Astrocyte (in vitro differentiated cells and primary cell): ENCODE measurements around the gene CHN2. TPM values are rescaled to one million over a fixed set of nuclear protein-coding genes. Genes with fewer than 3 reads are reported as not detected.

Experiments used
- DNase-seq: peaks from one replicate; pipeline ENCODE4 v3.0.0-alpha.2; 2010; ENCODE audit warnings: low read depth
- FAIRE-seq: peaks from 2 replicates; lab custom pipeline; 2011; peaks lifted over from hg19 to GRCh38; lab: Jason Lieb, UNC
- H2AFZ ChIP-seq: 2 replicates; pipeline ENCODE4 v1.6.0; 2012; ENCODE audit warnings: low read depth, low read length, inconsistent platforms
- H3K27ac ChIP-seq: 2 replicates; pipeline ENCODE4 v1.5.1; 2011; ENCODE audit warnings: low read depth, low read length, inconsistent platforms
- H3K27me3 ChIP-seq: 2 replicates; pipeline ENCODE4 v1.6.0; 2011; ENCODE audit warnings: low read length, inconsistent platforms; ENCODE audit not compliant: insufficient read depth
- H3K36me3 ChIP-seq: 2 replicates; pipeline ENCODE4 v1.5.1; 2011; ENCODE audit warnings: low read length, inconsistent platforms; ENCODE audit not compliant: insufficient read depth
- H3K4me1 ChIP-seq: 2 replicates; pipeline ENCODE4 v1.5.1; 2011; ENCODE audit warnings: low read length, inconsistent platforms; ENCODE audit not compliant: insufficient read depth
- H3K4me2 ChIP-seq: 2 replicates; pipeline ENCODE4 v1.6.0; 2012; ENCODE audit warnings: low read length, inconsistent platforms
- H3K4me3 ChIP-seq: 2 replicates; pipeline ENCODE4 v1.5.1; 2011; ENCODE audit warnings: low read depth, mild to moderate bottlenecking, low read length, inconsistent platforms; ENCODE audit not compliant: insufficient read depth
- H3K79me2 ChIP-seq: 2 replicates; pipeline ENCODE4 v1.6.0; 2012; ENCODE audit warnings: mild to moderate bottlenecking, low read length, inconsistent platforms; ENCODE audit not compliant: insufficient read depth
- H3K9ac ChIP-seq: 2 replicates; pipeline ENCODE4 v1.6.0; 2012; ENCODE audit warnings: mild to moderate bottlenecking, low read length, inconsistent platforms
- H3K9me3 ChIP-seq: 2 replicates; pipeline ENCODE4 v1.5.1; 2012; ENCODE audit warnings: low read depth, mild to moderate bottlenecking, low read length, inconsistent platforms; ENCODE audit not compliant: insufficient read depth
- H4K20me1 ChIP-seq: 2 replicates; pipeline ENCODE4 v1.6.0; 2012; ENCODE audit warnings: low read length, inconsistent platforms; ENCODE audit not compliant: insufficient read depth
- H3K27ac Mint-ChIP-seq: one replicate; pipeline ENCODE4 v1.8.0; 2021; ENCODE audit warnings: mild to moderate bottlenecking, mixed read lengths; ENCODE audit not compliant: unreplicated experiment
- H3K27me3 Mint-ChIP-seq: one replicate; pipeline ENCODE4 v1.8.0; 2021; ENCODE audit warnings: low read depth, mixed read lengths; ENCODE audit not compliant: unreplicated experiment
- H3K36me3 Mint-ChIP-seq: one replicate; pipeline ENCODE4 v1.8.0; 2021; ENCODE audit warnings: low read depth, mixed read lengths; ENCODE audit not compliant: unreplicated experiment
- H3K4me1 Mint-ChIP-seq: one replicate; pipeline ENCODE4 v1.8.0; 2021; ENCODE audit warnings: low read depth, mixed read lengths; ENCODE audit not compliant: unreplicated experiment
- H3K4me3 Mint-ChIP-seq: one replicate; pipeline ENCODE4 v1.8.0; 2021; ENCODE audit warnings: mild to moderate bottlenecking, moderate library complexity, mixed read lengths; ENCODE audit not compliant: unreplicated experiment
- H3K9me3 Mint-ChIP-seq: one replicate; pipeline ENCODE4 v1.8.0; 2021; ENCODE audit warnings: mild to moderate bottlenecking, mixed read lengths; ENCODE audit not compliant: unreplicated experiment
- CTCF ChIP-seq: IDR thresholded peaks from 2 replicates; pipeline ENCODE4 v1.5.1; 2011; ENCODE audit warnings: low read depth, mild to moderate bottlenecking, inconsistent platforms, low read length, moderate library complexity; ENCODE audit not compliant: insufficient read depth
- EZH2 ChIP-seq: IDR thresholded peaks from 2 replicates; pipeline ENCODE4 v1.6.1; 2012; ENCODE audit warnings: mild to moderate bottlenecking, low read length, inconsistent platforms; ENCODE audit not compliant: insufficient read depth
- total RNA-seq: library from RNA; stranded (reverse); gene quantifications from 2 replicates; pipeline ENCODE4 v1.2.1, GENCODE V29; 2021

Gene CHN2
- total RNA-seq, 1 donor from 2014 or later = 2.5 TPM

- H3K4me3 ChIP-seq = no peak overlapping the region
- H2AFZ ChIP-seq = no peak overlapping the region
- H3K4me2 ChIP-seq = no peak overlapping the region
- no peaks in the 10 kb centered on the region for H4K20me1 ChIP-seq
- DNase-seq = no peak
- H3K27ac Mint-ChIP-seq = no peak overlapping the region
- H3K79me2 ChIP-seq = no peaks in the 10 kb centered on the region
- H3K36me3 Mint-ChIP-seq = no peaks in the 10 kb centered on the region
- H3K9me3 ChIP-seq = no peaks in the 10 kb centered on the region
- no peaks in the 10 kb centered on the region for H3K27me3 Mint-ChIP-seq
- H3K9ac ChIP-seq = no peak overlapping the region
- no peaks in the 10 kb centered on the region for H3K4me1 ChIP-seq
- no peaks in the 10 kb centered on the region for H3K9me3 Mint-ChIP-seq
- FAIRE-seq = no peak
- TF ChIP-seq CTCF (no peak), EZH2 (no peak)
- no peak overlapping the region for H3K27ac ChIP-seq
- H3K4me3 Mint-ChIP-seq = no peak overlapping the region
- peaks cover 3% of the 10 kb centered on the region for H3K27me3 ChIP-seq
- peaks cover 2% of the 10 kb centered on the region for H3K4me1 Mint-ChIP-seq
- no peaks in the 10 kb centered on the region for H3K36me3 ChIP-seq
These were observed 272.8 kb downstream of the CHN2 start for GRCh38 chr7:29467193-29467926.

GRCh38 chr7:29468196-29468595, 273.6 kb downstream of the CHN2 start:
- H3K4me1 Mint-ChIP-seq = peaks cover 2% of the 10 kb centered on the region
- no peak overlapping the region for H2AFZ ChIP-seq
- no peak overlapping the region for H3K4me2 ChIP-seq
- peaks cover 3% of the 10 kb centered on the region for H3K27me3 ChIP-seq
- H3K79me2 ChIP-seq = no peaks in the 10 kb centered on the region
- H3K27ac Mint-ChIP-seq = no peak overlapping the region
- H3K27me3 Mint-ChIP-seq = no peaks in the 10 kb centered on the region
- H3K9ac ChIP-seq = no peak overlapping the region
- TF ChIP-seq EZH2 (no peak), CTCF (no peak)
- H3K4me3 ChIP-seq = no peak overlapping the region
- no peak for DNase-seq
- H3K4me3 Mint-ChIP-seq = no peak overlapping the region
- FAIRE-seq = no peak
- H3K36me3 ChIP-seq = no peaks in the 10 kb centered on the region
- H3K27ac ChIP-seq = no peak overlapping the region
- no peaks in the 10 kb centered on the region for H3K4me1 ChIP-seq
- H3K36me3 Mint-ChIP-seq = no peaks in the 10 kb centered on the region
- no peaks in the 10 kb centered on the region for H4K20me1 ChIP-seq
- H3K9me3 ChIP-seq = no peaks in the 10 kb centered on the region
- H3K9me3 Mint-ChIP-seq = no peaks in the 10 kb centered on the region

- H3K4me2 ChIP-seq = no peak overlapping the region
- Mint-ChIP-seq H3K4me1 (peaks cover 2% of the 10 kb centered on the region), H3K36me3 (no peaks in the 10 kb centered on the region), H3K9me3 (no peaks in the 10 kb centered on the region), H3K4me3 (no peak overlapping the region), H3K27ac (no peak overlapping the region), H3K27me3 (peaks cover 2% of the 10 kb centered on the region)
- TF ChIP-seq CTCF (no peak), EZH2 (no peak)
- H3K9ac ChIP-seq = no peak overlapping the region
- FAIRE-seq (no peak), DNase-seq (no peak)
- no peaks in the 10 kb centered on the region for H4K20me1 ChIP-seq
- H3K27ac ChIP-seq = no peak overlapping the region
- peaks cover 3% of the 10 kb centered on the region for H3K27me3 ChIP-seq
- H3K4me1 ChIP-seq = no peaks in the 10 kb centered on the region
- no peak overlapping the region for H2AFZ ChIP-seq
- no peaks in the 10 kb centered on the region for H3K9me3 ChIP-seq
- no peaks in the 10 kb centered on the region for H3K79me2 ChIP-seq
- H3K4me3 ChIP-seq = no peak overlapping the region
- H3K36me3 ChIP-seq = no peaks in the 10 kb centered on the region
These were observed 274.7 kb downstream of the CHN2 start for GRCh38 chr7:29469281-29469680.
